Mucosa of rectum (tissue), 2 donors: ENCODE results near the gene CTNNBL1.

Experiments
- H3K27ac ChIP-seq, 2 donors: one replicate each; pipeline ENCODE4 v1.7.0; 2013; ENCODE audit warnings: inconsistent platforms in 2 of 2, low read depth in 2 of 2, low read length in 2 of 2
- H3K27me3 ChIP-seq, 2 donors: one replicate each; pipeline ENCODE4 v1.7.0; 2013; ENCODE audit warnings: low read length in 2 of 2; ENCODE audit not compliant: control insufficient read depth in 2 of 2, insufficient read depth in 2 of 2
- H3K36me3 ChIP-seq, 2 donors: one replicate each; pipeline ENCODE4 v1.7.0; 2013; ENCODE audit warnings: low read length in 2 of 2; ENCODE audit not compliant: control insufficient read depth in 2 of 2, insufficient read depth in 2 of 2
- H3K4me1 ChIP-seq, 2 donors: one replicate each; pipeline ENCODE4 v1.7.0; 2013; ENCODE audit warnings: low read length in 2 of 2, mild to moderate bottlenecking in 1 of 2; ENCODE audit not compliant: control insufficient read depth in 2 of 2, insufficient read depth in 2 of 2
- H3K4me3 ChIP-seq, 2 donors: one replicate each; pipeline ENCODE4 v1.7.0; 2013; ENCODE audit warnings: low read length in 2 of 2
- H3K9ac ChIP-seq, 2 donors: one replicate each; pipeline ENCODE4 v1.7.0; 2013; ENCODE audit warnings: low read length in 2 of 2, low read depth in 1 of 2, mild to moderate bottlenecking in 1 of 2
- H3K9me3 ChIP-seq, 2 donors: one replicate each; pipeline ENCODE4 v1.7.0; 2013; ENCODE audit warnings: low read length in 2 of 2; ENCODE audit not compliant: control insufficient read depth in 2 of 2
- donor health status: healthy.
- donor health status: Normal muscosa, but diverticular disease.

The CTNNBL1 gene

GRCh38 chr20:37808233-37809070, 114.6 kb downstream of the CTNNBL1 start:
- Histone ChIP-seq H3K4me1 (peaks cover 0 to 3% of the 10 kb centered on the region in 2 donors), H3K9ac (no peak overlapping the region), H3K36me3 (peaks cover 17 to 23% of the 10 kb centered on the region in 2 donors), H3K27me3 (no peaks in the 10 kb centered on the region), H3K4me3 (no peak overlapping the region), H3K27ac (no peak overlapping the region), H3K9me3 (no peaks in the 10 kb centered on the region)

GRCh38 chr20:37810027-37810426, 116.2 kb downstream of the CTNNBL1 start:
- Histone ChIP-seq H3K9me3 (no peaks in the 10 kb centered on the region), H3K36me3 (peaks cover 11 to 16% of the 10 kb centered on the region in 2 donors), H3K27ac (no peak overlapping the region), H3K4me1 (no peaks in the 10 kb centered on the region), H3K4me3 (no peak overlapping the region), H3K9ac (no peak overlapping the region), H3K27me3 (no peaks in the 10 kb centered on the region)

GRCh38 chr20:37816003-37816402, 122.2 kb downstream of the CTNNBL1 start:
- Histone ChIP-seq H3K9ac (no peak overlapping the region), H3K4me1 (no peaks in the 10 kb centered on the region), H3K4me3 (no peak overlapping the region), H3K27me3 (no peaks in the 10 kb centered on the region), H3K36me3 (peaks cover 0 to 2% of the 10 kb centered on the region in 2 donors), H3K9me3 (no peaks in the 10 kb centered on the region), H3K27ac (no peak overlapping the region)

GRCh38 chr20:37816726-37817125, 122.9 kb downstream of the CTNNBL1 start:
- H3K27me3 ChIP-seq, result no peaks in the 10 kb centered on the region
- H3K4me3 ChIP-seq, result no peak overlapping the region
- no peak overlapping the region for H3K9ac ChIP-seq
- no peaks in the 10 kb centered on the region for H3K4me1 ChIP-seq
- H3K36me3 ChIP-seq, result no peaks in the 10 kb centered on the region
- no peak overlapping the region for H3K27ac ChIP-seq
- H3K9me3 ChIP-seq, result no peaks in the 10 kb centered on the region

- H3K9me3 ChIP-seq, result no peaks in the 10 kb centered on the region
- H3K4me1 ChIP-seq, result no peaks in the 10 kb centered on the region
- H3K4me3 ChIP-seq, result no peak overlapping the region
- no peaks in the 10 kb centered on the region for H3K27me3 ChIP-seq
- no peak overlapping the region for H3K27ac ChIP-seq
- H3K36me3 ChIP-seq, result no peaks in the 10 kb centered on the region
- H3K9ac ChIP-seq, result no peak overlapping the region
These were observed 127.9 kb downstream of the CTNNBL1 start for GRCh38 chr20:37821696-37822095.

GRCh38 chr20:37822141-37822601, 128.3 kb downstream of the CTNNBL1 start:
- no peaks in the 10 kb centered on the region for H3K4me1 ChIP-seq
- no peak overlapping the region for H3K4me3 ChIP-seq
- H3K36me3 ChIP-seq, result no peaks in the 10 kb centered on the region
- no peak overlapping the region for H3K9ac ChIP-seq
- H3K27ac ChIP-seq, result no peak overlapping the region
- H3K27me3 ChIP-seq, result no peaks in the 10 kb centered on the region
- no peaks in the 10 kb centered on the region for H3K9me3 ChIP-seq

GRCh38 chr20:37823296-37823980, 129.6 kb downstream of the CTNNBL1 start:
- Histone ChIP-seq H3K27ac (no peak overlapping the region), H3K9ac (no peak overlapping the region), H3K9me3 (no peaks in the 10 kb centered on the region), H3K36me3 (no peaks in the 10 kb centered on the region), H3K4me3 (no peak overlapping the region), H3K27me3 (no peaks in the 10 kb centered on the region), H3K4me1 (no peaks in the 10 kb centered on the region)

GRCh38 chr20:37827605-37828004, 133.8 kb downstream of the CTNNBL1 start:
- no peaks in the 10 kb centered on the region for H3K9me3 ChIP-seq
- H3K27me3 ChIP-seq, result no peaks in the 10 kb centered on the region
- no peak overlapping the region for H3K4me3 ChIP-seq
- no peaks in the 10 kb centered on the region for H3K4me1 ChIP-seq
- no peaks in the 10 kb centered on the region for H3K36me3 ChIP-seq
- H3K27ac ChIP-seq, result no peak overlapping the region
- H3K9ac ChIP-seq, result no peak overlapping the region

GRCh38 chr20:37828684-37829083, 134.9 kb downstream of the CTNNBL1 start:
- Histone ChIP-seq H3K9me3 (no peaks in the 10 kb centered on the region), H3K36me3 (no peaks in the 10 kb centered on the region), H3K4me3 (no peak overlapping the region), H3K4me1 (no peaks in the 10 kb centered on the region), H3K27me3 (no peaks in the 10 kb centered on the region), H3K27ac (no peak overlapping the region), H3K9ac (no peak overlapping the region)

- no peaks in the 10 kb centered on the region for H3K4me1 ChIP-seq
- no peaks in the 10 kb centered on the region for H3K36me3 ChIP-seq
- H3K9ac ChIP-seq, result no peak overlapping the region
- no peaks in the 10 kb centered on the region for H3K9me3 ChIP-seq
- H3K4me3 ChIP-seq, result no peak overlapping the region
- H3K27me3 ChIP-seq, result no peaks in the 10 kb centered on the region
- no peak overlapping the region for H3K27ac ChIP-seq
These were observed 135.3 kb downstream of the CTNNBL1 start for GRCh38 chr20:37829128-37829527.
